Ovary (tissue), 3 donors: ENCODE measurements around the gene C1QTNF8.

Source experiments
- EP300 ChIP-seq: sonication (generic); formaldehyde crosslinking; IDR thresholded peaks from one replicate; pipeline ENCODE4 v1.6.1; 2017; ENCODE audit warnings: antibody characterized with exemption
- POLR2A ChIP-seq: fragments of 450-650 bp; IDR thresholded peaks from one replicate; pipeline ENCODE4 v1.6.1; 2017; ENCODE audit warnings: antibody characterized with exemption, mild to moderate bottlenecking, moderate library complexity
- TF ChIP-seq, protein P1 (sequence below), 3 donors: fragments of 450-650 bp in 2 of 3; fragments of 200-600 bp in 1 of 3; IDR thresholded peaks; one replicate each; pipeline versions ENCODE4 v1.5.1 to v1.8.0; 2016 to 2022; ENCODE audit warnings: antibody characterized with exemption in 3 of 3, mild to moderate bottlenecking in 1 of 3
- donor health status: DM: no; HTN: no; CAD: no.

DNA sequence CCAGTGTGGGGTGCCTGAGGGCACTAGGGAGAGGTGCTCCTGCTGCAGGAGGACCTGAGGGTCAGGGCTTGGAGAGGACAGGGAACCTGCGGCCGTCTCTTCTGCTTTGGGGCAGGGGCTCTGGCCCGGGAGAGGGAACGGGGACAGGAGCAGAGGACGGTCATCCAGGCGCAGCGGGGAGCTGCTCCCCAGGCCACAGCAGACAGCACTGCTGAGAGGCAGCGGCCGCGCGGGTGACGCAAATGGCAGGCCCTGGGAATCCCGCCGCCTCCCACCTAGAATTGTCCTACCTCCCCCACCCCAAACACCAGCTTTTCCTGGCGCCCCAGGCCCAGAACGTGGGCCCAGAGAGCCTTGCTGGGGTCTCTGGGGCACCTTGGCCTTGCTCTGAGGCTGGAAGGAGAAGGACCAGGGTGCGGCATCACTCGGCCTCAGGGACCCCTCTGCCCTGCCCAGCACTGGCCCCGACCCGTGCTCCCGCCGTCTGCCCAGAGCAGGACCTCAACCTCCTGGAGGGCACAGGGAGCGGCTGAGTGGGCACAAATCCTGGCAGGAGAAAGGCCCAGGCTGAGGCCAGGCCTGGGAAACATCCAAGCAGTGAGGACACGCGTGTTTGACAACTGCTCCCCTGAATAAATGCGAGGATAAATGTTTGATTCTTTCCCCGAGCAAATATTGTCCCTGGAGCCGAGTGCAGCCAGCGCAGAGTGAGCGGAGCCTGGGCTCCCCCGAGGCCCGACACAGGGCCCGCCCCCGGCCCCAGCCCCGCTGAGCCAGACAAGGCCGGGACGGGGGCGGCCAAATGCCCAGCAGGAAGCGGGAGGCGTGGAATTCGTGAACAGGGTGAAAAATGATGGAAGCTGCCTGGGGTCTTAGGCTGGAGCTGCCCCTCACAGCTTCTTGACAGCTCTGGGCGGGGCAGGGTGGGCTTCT is 15.0 kb downstream of the C1QTNF8 start:
- TF ChIP-seq POLR2A, result no peak
- TF ChIP-seq, protein P1, sequence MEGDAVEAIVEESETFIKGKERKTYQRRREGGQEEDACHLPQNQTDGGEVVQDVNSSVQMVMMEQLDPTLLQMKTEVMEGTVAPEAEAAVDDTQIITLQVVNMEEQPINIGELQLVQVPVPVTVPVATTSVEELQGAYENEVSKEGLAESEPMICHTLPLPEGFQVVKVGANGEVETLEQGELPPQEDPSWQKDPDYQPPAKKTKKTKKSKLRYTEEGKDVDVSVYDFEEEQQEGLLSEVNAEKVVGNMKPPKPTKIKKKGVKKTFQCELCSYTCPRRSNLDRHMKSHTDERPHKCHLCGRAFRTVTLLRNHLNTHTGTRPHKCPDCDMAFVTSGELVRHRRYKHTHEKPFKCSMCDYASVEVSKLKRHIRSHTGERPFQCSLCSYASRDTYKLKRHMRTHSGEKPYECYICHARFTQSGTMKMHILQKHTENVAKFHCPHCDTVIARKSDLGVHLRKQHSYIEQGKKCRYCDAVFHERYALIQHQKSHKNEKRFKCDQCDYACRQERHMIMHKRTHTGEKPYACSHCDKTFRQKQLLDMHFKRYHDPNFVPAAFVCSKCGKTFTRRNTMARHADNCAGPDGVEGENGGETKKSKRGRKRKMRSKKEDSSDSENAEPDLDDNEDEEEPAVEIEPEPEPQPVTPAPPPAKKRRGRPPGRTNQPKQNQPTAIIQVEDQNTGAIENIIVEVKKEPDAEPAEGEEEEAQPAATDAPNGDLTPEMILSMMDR (IDR thresholded peaks at IDR 0.05), result no peak
- no peak for TF ChIP-seq EP300
